Endothelial cell of umbilical vein (primary cell): Measurements from ENCODE around the gene SNX10. TPM values are rescaled to one million over a fixed set of nuclear protein-coding genes. Genes with fewer than 3 reads are reported as not detected.

Experiments
- BruUV-seq: library from RNA; stranded (reverse); fragments of 400-500 nt; replicated peaks from 2 replicates; lab custom pipeline; 2021; lab: Mats Ljungman, UMichigan
- CTCF ChIA-PET: fragments of 300-600, 350-600 bp; sonication (Branson Sonifier 250); formaldehyde crosslinking; loops from one replicate; lab custom pipeline; 2021; ENCODE audit warnings: antibody characterized with exemption, inconsistent platforms; lab: Charles Lee
- POLR2A ChIA-PET: fragments of 300-600, 350-600 bp; sonication (Branson Sonifier 250); formaldehyde crosslinking; loops from one replicate; lab custom pipeline; 2021; ENCODE audit warnings: antibody characterized with exemption, inconsistent platforms; lab: Charles Lee
- DNase-seq: peaks from one replicate; pipeline ENCODE4 v3.0.0-alpha.2; 2011; ENCODE audit warnings: low read depth, low spot score
- FAIRE-seq: peaks from 2 replicates; lab custom pipeline; 2011; peaks lifted over from hg19 to GRCh38; lab: Jason Lieb, UNC
- H2AFZ ChIP-seq: 2 replicates; pipeline ENCODE4 v1.6.0; 2012; ENCODE audit warnings: low read depth, low read length, control low read depth, inconsistent platforms
- H3K27ac ChIP-seq: 2 replicates; pipeline ENCODE4 v1.5.1; 2011; ENCODE audit warnings: low read depth, mild to moderate bottlenecking, control low read depth, low read length, moderate library complexity; ENCODE audit not compliant: insufficient read depth
- H3K27me3 ChIP-seq, 2 experiments: 2 replicates each; pipeline versions ENCODE4 v1.6.0 to v1.6.1; 2011; ENCODE audit warnings: low read length in 2 of 2, mixed read lengths in 1 of 2; ENCODE audit not compliant: control insufficient read depth in 2 of 2, insufficient read depth in 2 of 2
- H3K36me3 ChIP-seq, 2 experiments: 2 replicates in 1 of 2; 3 replicates in 1 of 2; pipeline ENCODE4 v1.5.1; 2011; ENCODE audit warnings: low read length in 2 of 2, mild to moderate bottlenecking in 1 of 2, moderate library complexity in 1 of 2; ENCODE audit not compliant: control insufficient read depth in 2 of 2, insufficient read depth in 2 of 2; ENCODE audit errors: extremely low read depth in 1 of 2
- H3K4me1 ChIP-seq: 3 replicates; pipeline ENCODE4 v1.5.1; 2011; ENCODE audit warnings: mild to moderate bottlenecking, low read length; ENCODE audit not compliant: control insufficient read depth, insufficient read depth; ENCODE audit errors: extremely low read depth
- H3K4me2 ChIP-seq: 2 replicates; pipeline ENCODE4 v1.6.1; 2011; ENCODE audit warnings: low read length, control low read depth, mixed read lengths; ENCODE audit not compliant: insufficient read depth
- H3K4me3 ChIP-seq, 3 experiments: fragments of 200-600 bp in 1 of 3; sonication (generic), shearing (Covaris generic) in 1 of 3; replicated peaks in 1 of 3; 2 replicates each; pipeline ENCODE4 v1.5.1; 2011 to 2016; ENCODE audit warnings: control low read depth in 3 of 3, low read length in 3 of 3, mild to moderate bottlenecking in 2 of 3, inconsistent platforms in 1 of 3, low read depth in 1 of 3, moderate library complexity in 1 of 3; ENCODE audit not compliant: insufficient read depth in 1 of 3
- H3K79me2 ChIP-seq: 2 replicates; pipeline ENCODE4 v1.6.0; 2012; ENCODE audit warnings: low read length, inconsistent platforms; ENCODE audit not compliant: control insufficient read depth, insufficient read depth
- H3K9ac ChIP-seq: replicated peaks from 2 replicates; pipeline ENCODE3; 2011; ENCODE audit warnings: low read length, control low read depth; ENCODE audit not compliant: insufficient read depth; ENCODE audit errors: extremely low read depth
- H3K9me1 ChIP-seq: replicated peaks from 3 replicates; pipeline ENCODE4 v1.6.0; 2011; ENCODE audit warnings: mild to moderate bottlenecking, low read length; ENCODE audit not compliant: control insufficient read depth, insufficient read depth; ENCODE audit errors: extremely low read depth
- H3K9me3 ChIP-seq: replicated peaks from 2 replicates; pipeline ENCODE4 v1.5.1; 2012; ENCODE audit warnings: low read length, inconsistent platforms; ENCODE audit not compliant: control insufficient read depth, insufficient read depth
- H4K20me1 ChIP-seq: replicated peaks from 2 replicates; pipeline ENCODE3; 2011; ENCODE audit warnings: mild to moderate bottlenecking, low read length; ENCODE audit not compliant: control insufficient read depth, insufficient read depth; ENCODE audit errors: extremely low read depth
- EZH2 ChIP-seq: IDR thresholded peaks from 2 replicates; pipeline ENCODE4 v1.6.1; 2012; ENCODE audit warnings: borderline replicate concordance, low read depth, mild to moderate bottlenecking, moderate library complexity, low read length, inconsistent platforms; ENCODE audit not compliant: severe bottlenecking
- FOS ChIP-seq: IDR thresholded peaks from 2 replicates; pipeline ENCODE4 v1.6.1; 2011; ENCODE audit warnings: mild to moderate bottlenecking, low read length, moderate library complexity, borderline replicate concordance; ENCODE audit not compliant: insufficient read depth
- GATA2 ChIP-seq: IDR thresholded peaks from 2 replicates; pipeline ENCODE4 v1.7.0; 2011; ENCODE audit warnings: low read depth, mild to moderate bottlenecking, moderate library complexity, mixed read lengths, low read length; ENCODE audit not compliant: insufficient read length, insufficient read depth
- JUN ChIP-seq: IDR thresholded peaks from 2 replicates; pipeline ENCODE4 v1.6.1; 2011; ENCODE audit warnings: borderline replicate concordance, low read depth; ENCODE audit not compliant: insufficient read length, insufficient read depth
- POLR2AphosphoS5 ChIP-seq: IDR thresholded peaks from 2 replicates; pipeline ENCODE4 v1.6.1; 2012; ENCODE audit warnings: low read depth, mild to moderate bottlenecking, control low read depth, low read length, moderate library complexity; ENCODE audit not compliant: insufficient read depth
- dilution Hi-C: fragments of 300-500 bp; cut with MboI; formaldehyde crosslinking; loops from one replicate; pipeline ENCODE4 v1.15.0; 2019; ENCODE audit warnings: low sequenced_read_pairs; ENCODE audit not compliant: extremely low pct_ligation_motif_present
- intact Hi-C: fragments of 100-400 bp; cut with micrococcal nuclease; formaldehyde crosslinking; loops from one replicate; pipeline ENCODE4 v1.10.0; 2022
- polyA plus RNA-seq, 4 experiments: library from polyadenylated mRNA; depleted of rRNA in 3 of 4; stranded (reverse) in 3 of 4; unstranded in 1 of 4; fragments of >200 nt; gene quantifications; 2 replicates each; pipeline versions ENCODE4 v1.2.1 to v1.2.3, GENCODE V29; 2011 to 2012; ENCODE audit warnings: missing spikeins in 1 of 4
- total RNA-seq: library from RNA; stranded (reverse); gene quantifications from 2 replicates; pipeline ENCODE4 v1.2.3, GENCODE V29; 2021
- TF ChIP-seq, protein P1 (sequence below), 2 donors: IDR thresholded peaks; 1 replicate in 1 of 2; 2 replicates in 1 of 2; pipeline ENCODE4 v1.5.1; 2011; ENCODE audit warnings: low read length in 2 of 2, mild to moderate bottlenecking in 2 of 2, moderate library complexity in 2 of 2, control low read depth in 1 of 2, inconsistent platforms in 1 of 2, low read depth in 1 of 2; ENCODE audit not compliant: insufficient read depth in 1 of 2; ENCODE audit errors: extremely low read depth in 1 of 2

The SNX10 gene
- total and polyA plus RNA-seq, 2 donors (not counting 3 experiments of a cell fraction or from before 2014, with no cell fraction given): 0.25 to 0.80 TPM

DNA sequence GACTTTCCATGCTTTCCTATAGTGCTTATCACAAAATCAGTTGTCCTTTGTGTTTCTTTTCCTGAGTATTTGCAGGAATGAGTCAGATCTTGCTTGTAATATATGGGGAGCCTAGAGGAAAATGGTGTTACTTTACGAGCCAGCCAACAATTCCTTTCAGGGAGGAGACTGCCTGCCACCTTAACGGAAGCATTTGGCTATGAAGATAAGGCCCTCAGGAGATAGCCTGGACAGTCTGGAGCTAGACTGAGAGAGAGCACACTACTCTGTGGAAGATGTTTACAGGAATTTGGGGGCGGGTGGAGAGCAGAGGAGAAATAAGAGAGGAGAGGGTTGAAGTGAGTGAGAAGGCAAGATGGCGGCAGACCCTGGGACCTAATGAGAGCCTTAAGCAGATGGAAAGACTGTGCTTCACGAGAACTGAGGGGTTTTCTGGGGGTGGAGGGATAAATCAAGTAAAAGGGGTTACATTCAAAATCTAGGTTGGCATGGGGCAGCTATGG is 126.3 kb downstream of the SNX10 start:
- no peaks in the 10 kb centered on the region for H3K79me2 ChIP-seq
- no peaks in the 10 kb centered on the region for H4K20me1 ChIP-seq
- H3K27ac ChIP-seq: peak overlapping the region; percentile 99
- H2AFZ ChIP-seq: peak overlapping the region; percentile 79
- DNase-seq (peak; percentile 98), FAIRE-seq (peak; percentile 97)
- H3K4me1 ChIP-seq: peaks cover 23% of the 10 kb centered on the region
- ChIA-PET CTCF (interaction anchor here (1.0 to 2.5 kb wide), 11 partner anchors 9 to 743 kb away, joined by 3 to 15 read pairs (median 5); no protein-coding TSS in a partner anchor), POLR2A (interaction anchor here (0.7 kb wide), 1 partner anchor 9 kb away, joined by 3 read pairs; no protein-coding TSS in a partner anchor)
- no TSS peak for BruUV-seq
- intact Hi-C loops (loop anchor here (1.0 to 5.0 kb wide), 5 partner anchors 20 to 744 kb away; no protein-coding TSS in a partner anchor), dilution Hi-C loops (no loop called here)
- no peaks in the 10 kb centered on the region for H3K27me3 ChIP-seq
- H3K4me3 ChIP-seq: peak overlapping the region in 1 of 3 experiments; percentile 30
- no peaks in the 10 kb centered on the region for H3K9me1 ChIP-seq
- peak overlapping the region; percentile 67 for H3K9ac ChIP-seq
- peak overlapping the region; percentile 71 for H3K4me2 ChIP-seq
- H3K36me3 ChIP-seq: no peaks in the 10 kb centered on the region
- peak; percentile 99 for TF ChIP-seq GATA2
- no peak for TF ChIP-seq EZH2
- TF ChIP-seq JUN: peak; percentile 76
- TF ChIP-seq, protein P1, sequence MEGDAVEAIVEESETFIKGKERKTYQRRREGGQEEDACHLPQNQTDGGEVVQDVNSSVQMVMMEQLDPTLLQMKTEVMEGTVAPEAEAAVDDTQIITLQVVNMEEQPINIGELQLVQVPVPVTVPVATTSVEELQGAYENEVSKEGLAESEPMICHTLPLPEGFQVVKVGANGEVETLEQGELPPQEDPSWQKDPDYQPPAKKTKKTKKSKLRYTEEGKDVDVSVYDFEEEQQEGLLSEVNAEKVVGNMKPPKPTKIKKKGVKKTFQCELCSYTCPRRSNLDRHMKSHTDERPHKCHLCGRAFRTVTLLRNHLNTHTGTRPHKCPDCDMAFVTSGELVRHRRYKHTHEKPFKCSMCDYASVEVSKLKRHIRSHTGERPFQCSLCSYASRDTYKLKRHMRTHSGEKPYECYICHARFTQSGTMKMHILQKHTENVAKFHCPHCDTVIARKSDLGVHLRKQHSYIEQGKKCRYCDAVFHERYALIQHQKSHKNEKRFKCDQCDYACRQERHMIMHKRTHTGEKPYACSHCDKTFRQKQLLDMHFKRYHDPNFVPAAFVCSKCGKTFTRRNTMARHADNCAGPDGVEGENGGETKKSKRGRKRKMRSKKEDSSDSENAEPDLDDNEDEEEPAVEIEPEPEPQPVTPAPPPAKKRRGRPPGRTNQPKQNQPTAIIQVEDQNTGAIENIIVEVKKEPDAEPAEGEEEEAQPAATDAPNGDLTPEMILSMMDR (IDR thresholded peaks at IDR 0.05; ENCODE audit: extremely low read depth in 1 of 2, insufficient read depth in 1 of 2, low read depth in 1 of 2, low read length in 2 of 2): no peak
- peak; percentile 83 for TF ChIP-seq POLR2AphosphoS5
- TF ChIP-seq FOS: peak; percentile 92
- H3K9me3 ChIP-seq: no peaks in the 10 kb centered on the region
